ENCODE data around the gene MYH11.

Gene MYH11

GRCh38 chr16:15856901-15857698, at the start of gene MYH11:
Gene MYH11 (minus strand): TSS chr16:15857028. CDS start chr16:15838252, 18,776 bp downstream.
- H3K4me3 ChIP-seq (ENCODE audit: low read depth, low read length), result peak within 1 kb of the TSS; percentile 43
- no peak for DNase-seq (ENCODE audit: low read depth)

DNA sequence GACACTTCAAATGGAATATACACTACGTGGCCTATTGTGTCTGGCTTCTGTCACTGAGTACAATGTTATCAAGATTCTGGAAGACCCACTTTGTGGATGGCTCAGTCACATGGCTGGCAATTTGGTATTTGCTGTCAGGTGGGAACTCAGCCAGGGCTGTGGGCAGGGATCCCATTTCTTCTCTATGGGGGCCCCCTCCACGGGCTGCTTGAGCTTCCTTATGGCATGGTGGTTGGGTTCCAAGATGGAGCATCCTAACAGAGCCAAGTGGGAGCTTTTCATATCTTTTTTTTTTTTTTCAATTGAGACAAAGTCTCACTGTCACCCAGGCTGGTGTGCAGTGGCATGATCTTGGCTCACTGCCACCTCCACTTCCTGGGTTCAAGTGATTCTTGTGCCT, 49.6 kb upstream of the MYH11 start:
- no peak for DNase-seq (ENCODE audit: low read depth)
- no peak overlapping the region for H3K4me3 ChIP-seq (ENCODE audit: low read depth, low read length)

DNA sequence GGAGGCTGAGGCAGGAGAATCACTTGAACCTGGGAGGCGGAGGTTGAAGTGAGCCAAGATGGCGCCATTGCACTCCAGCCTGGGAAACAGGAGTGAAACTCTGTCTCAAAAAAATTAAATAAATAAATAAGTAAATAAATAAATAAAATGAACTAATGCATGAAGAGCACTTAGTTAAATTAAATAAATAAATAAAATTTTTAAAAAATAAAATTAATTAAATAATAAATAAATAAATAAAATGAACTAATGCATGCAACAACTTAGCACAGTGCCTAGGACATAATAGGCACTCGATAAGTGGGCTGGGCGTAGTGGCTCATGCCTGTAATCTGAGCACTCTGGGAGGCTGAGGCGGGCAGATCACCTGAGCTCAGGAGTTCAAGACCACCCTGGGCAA, 47.1 kb upstream of the MYH11 start:
- DNase-seq (ENCODE audit: low read depth), result no peak
- no peak overlapping the region for H3K4me3 ChIP-seq (ENCODE audit: low read depth, low read length)

DNA sequence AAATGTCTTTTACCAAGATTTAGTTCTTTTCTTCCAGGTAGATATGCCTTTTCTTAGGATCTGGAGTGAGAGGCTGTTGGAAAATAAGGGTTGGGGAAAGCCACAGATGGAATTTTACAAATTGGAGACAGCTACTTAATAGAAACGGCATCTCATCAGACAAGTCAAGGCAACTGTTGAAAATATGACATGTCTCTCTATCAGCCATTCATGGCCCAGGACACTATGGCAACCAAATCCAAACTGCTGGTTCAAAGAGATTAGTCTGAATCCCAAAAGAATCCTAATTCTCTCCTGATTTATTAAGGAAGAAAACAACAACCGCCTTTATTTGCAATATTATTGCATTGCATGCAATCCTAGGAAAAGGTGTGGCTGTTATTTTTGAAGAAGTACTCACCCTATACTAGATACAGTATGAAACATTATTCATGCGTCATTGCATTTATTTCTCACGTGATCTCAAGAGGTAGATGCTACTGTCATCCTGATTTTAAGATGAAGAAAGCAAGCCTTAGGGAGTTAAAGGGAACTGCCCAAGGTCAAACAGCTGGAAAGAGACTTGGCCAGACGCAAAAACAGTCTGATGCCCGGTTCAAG, 44.2 kb upstream of the MYH11 start:
- no peak overlapping the region for H3K4me3 ChIP-seq (ENCODE audit: low read depth, low read length)
- no peak for DNase-seq (ENCODE audit: low read depth)

DNA sequence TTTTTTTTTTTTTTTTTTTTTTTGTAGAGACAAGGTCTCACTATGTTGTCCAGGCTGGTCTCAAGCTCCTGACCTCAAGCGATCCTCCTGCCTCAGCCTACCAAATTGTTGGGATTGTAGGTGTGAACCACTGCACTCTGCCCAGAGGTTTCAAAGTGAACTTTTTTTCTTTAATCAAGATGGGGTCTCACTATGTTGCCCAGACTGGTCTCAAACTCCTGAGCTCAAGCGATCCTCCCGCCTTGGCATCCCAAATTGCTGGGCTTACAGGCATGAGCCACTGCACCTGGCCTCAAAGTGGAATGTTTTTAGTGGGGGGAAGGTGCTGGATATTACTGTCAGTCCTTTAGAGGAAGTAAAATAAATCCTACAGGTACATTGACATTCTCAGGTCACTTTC, 43.5 kb upstream of the MYH11 start:
- H3K4me3 ChIP-seq (ENCODE audit: low read depth, low read length), result no peak overlapping the region
- DNase-seq (ENCODE audit: low read depth), result no peak

DNA sequence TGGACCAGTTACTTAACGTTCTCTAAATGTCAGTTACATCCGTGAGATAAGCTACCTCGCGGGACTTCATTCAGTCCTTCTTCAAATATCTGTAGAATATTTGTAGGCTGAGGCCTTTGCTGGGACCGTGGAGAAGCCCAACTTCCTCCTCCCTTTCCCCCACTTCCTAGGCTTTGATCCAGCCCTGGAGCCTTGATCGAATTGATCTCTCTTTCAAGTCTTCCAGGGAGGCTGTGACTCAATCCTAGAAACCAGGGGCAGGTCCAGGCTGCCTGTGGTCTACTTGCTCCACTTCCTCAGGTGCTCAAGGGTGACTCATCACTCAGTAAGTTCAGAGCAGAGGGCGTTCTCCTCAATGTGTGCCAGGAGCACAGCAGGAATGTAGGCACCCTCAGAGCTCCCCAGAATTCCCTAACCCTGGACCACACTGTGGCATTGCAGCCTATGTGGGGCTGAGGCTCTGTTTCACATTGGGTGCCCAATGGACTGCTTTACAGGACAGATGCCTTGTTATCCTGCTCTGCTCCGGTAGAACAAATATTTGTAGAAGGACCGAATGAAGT, 42.8 kb upstream of the MYH11 start:
- peak; percentile 46 for DNase-seq (ENCODE audit: low read depth)
- H3K4me3 ChIP-seq (ENCODE audit: low read depth, low read length), result no peak overlapping the region

DNA sequence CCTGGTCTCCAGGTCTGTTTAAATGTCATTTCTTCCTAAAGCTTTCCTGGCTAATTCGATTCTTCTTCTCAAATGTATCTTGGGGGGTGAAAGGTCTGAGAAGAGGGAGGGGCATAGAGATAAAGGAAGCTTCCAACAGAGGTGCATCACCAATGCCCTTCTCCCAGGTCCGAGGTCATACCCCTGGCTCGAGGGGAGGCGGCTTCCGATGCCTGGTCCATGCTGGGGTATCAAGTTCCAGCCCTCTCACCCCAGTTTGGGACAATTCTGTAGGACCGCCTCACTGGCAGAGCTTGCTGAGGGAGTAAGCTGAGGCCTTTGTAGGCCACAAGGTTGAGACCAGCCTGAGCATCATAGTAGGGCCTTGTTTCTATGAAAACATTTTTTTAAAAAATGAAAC, 41.8 kb upstream of the MYH11 start:
- no peak overlapping the region for H3K4me3 ChIP-seq (ENCODE audit: low read depth, low read length)
- DNase-seq (ENCODE audit: low read depth), result no peak

- no peak overlapping the region for H3K4me3 ChIP-seq (ENCODE audit: low read depth, low read length)
- DNase-seq (ENCODE audit: low read depth), result peak; percentile 12
Observed at GRCh38 chr16:15897834-15898254, 41.0 kb upstream of the MYH11 start.

- H3K4me3 ChIP-seq (ENCODE audit: low read depth, low read length), result no peak overlapping the region
- no peak for DNase-seq (ENCODE audit: low read depth)
Observed at GRCh38 chr16:15897121-15897780, 40.4 kb upstream of the MYH11 start.

GRCh38 chr16:15894571-15895374, 37.9 kb upstream of the MYH11 start:
- H3K4me3 ChIP-seq (ENCODE audit: low read depth, low read length), result no peak overlapping the region
- DNase-seq (ENCODE audit: low read depth), result no peak

DNA sequence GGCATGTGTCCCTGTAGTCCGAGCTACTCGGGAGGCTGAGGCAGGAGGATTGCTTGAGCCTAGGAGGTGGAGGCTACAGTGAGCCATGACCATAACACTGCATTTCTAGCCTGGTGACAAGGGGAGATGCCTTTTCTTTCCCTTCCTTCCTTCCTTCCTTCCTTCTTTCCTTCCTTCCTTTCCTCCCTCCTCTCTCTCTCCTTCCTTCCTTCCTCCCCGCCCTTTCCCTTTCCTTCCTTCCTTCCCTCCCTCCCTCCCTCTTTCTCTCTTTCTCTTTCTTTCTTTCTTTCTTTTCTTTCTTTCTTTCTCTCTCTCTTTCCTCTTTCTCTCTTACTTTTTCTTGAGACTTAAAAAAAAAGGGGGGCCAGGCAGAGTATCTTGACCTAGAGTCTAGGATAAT, 34.7 kb upstream of the MYH11 start:
- no peak for DNase-seq (ENCODE audit: low read depth)
- H3K4me3 ChIP-seq (ENCODE audit: low read depth, low read length), result no peak overlapping the region

- peak; percentile 95 for DNase-seq (ENCODE audit: low read depth)
- peak within 1 kb of the TSS; percentile 62 for H3K4me3 ChIP-seq (ENCODE audit: low read depth, low read length)
Observed at GRCh38 chr16:15888072-15888976, 31.5 kb upstream of the MYH11 start, which contains the start of gene CEP20. Gene CEP20 (minus strand): TSS chr16:15888603. CDS start chr16:15888585, 18 bp downstream.

DNA sequence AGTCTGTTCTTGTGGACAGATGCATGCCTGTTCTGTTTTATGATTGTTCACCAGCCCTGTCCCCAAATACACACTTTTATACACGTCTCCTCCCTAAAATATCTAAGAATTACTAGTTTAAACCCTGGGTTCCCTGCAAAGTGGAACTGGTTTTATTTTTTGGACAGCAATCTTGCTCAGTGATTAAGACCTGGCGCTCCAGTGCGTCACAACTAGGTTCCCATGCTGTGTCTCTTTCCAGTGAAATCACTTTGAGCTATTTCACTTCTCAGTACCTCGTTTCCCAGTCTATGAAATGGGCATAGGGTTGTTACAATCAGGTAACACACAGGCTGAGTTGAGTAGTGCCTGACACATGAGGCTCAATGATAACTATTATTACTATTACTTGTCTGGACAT, 30.5 kb upstream of the MYH11 start:
- H3K4me3 ChIP-seq (ENCODE audit: low read depth, low read length), result peak overlapping the region; percentile 62
- no peak for DNase-seq (ENCODE audit: low read depth)

DNA sequence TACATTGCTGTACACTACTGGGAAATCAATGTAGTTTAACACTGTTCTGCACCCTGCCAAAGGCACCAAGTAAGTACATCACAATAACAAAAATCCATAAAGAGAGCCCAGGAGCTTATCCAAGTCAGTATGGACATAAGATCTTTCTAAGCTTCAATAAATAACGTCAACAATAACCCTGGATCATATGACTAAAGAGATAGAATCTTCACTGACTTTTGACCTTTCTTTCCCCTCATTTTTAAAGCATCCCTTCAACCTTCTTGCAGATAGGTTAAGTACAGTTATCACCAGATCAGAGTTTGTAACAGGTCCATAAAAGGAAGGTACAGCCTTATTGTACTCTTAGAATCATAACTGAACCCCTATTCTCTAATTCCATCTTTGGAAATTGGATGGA, 29.2 kb upstream of the MYH11 start:
- H3K4me3 ChIP-seq (ENCODE audit: low read depth, low read length), result no peak overlapping the region
- no peak for DNase-seq (ENCODE audit: low read depth)

- no peak for DNase-seq (ENCODE audit: low read depth)
- H3K4me3 ChIP-seq (ENCODE audit: low read depth, low read length), result no peak overlapping the region
Observed at GRCh38 chr16:15885560-15886001, 28.8 kb upstream of the MYH11 start.

- no peak for DNase-seq (ENCODE audit: low read depth)
Observed at GRCh38 chr16:15882563-15882962, 25.7 kb upstream of the MYH11 start.

DNA sequence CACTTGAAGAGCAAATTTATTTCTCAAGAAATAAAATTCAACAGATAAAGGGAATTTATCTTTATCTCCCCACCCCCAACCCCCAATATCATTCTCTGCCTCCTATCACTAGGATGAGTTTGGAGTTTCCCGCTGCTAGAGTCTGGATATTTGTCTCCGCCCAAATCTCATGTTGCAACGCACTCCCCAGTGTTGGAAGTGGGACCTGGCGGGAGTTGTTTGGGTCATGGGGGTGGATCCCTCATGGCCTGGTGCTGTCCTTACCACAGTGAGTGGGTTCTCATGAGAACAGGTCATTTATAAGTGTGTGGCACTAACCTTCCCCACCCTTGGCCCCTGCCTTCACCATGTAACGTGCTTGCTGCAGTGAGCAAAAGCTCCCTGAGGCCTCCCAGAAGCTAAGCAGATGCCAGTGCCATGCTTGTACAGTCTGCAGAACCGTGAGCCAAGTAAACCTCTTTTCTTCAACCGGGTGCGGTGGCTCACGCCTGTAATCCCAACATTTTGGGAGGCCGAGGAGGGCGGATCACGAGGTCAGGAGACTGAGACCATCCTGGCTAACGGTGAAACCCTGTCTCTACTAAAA, 25.1 kb upstream of the MYH11 start:
- DNase-seq (ENCODE audit: low read depth), result no peak
- H3K4me3 ChIP-seq (ENCODE audit: low read depth, low read length), result no peak overlapping the region

More at GRCh38 chr16:15882563-15882962, 25.7 kb upstream of the MYH11 start:
- no peak overlapping the region for H3K4me3 ChIP-seq (ENCODE audit: low read depth, low read length)
